H1 (cell line): ENCODE data around the gene CTXN1. TPM values are rescaled to one million over a fixed set of nuclear protein-coding genes. Genes with fewer than 3 reads are reported as not detected.

ENCODE experiments used
- CHD7 ChIP-seq: fragments of 300-600 bp; sonication (generic); IDR thresholded peaks from 2 replicates; pipeline ENCODE4 v1.7.1; 2012; ENCODE audit warnings: low read length, moderate library complexity, mild to moderate bottlenecking, inconsistent platforms; ENCODE audit not compliant: insufficient replicate concordance
- E2F6 ChIP-seq: IDR thresholded peaks from 2 replicates; pipeline ENCODE4 v1.6.1; 2012; ENCODE audit warnings: inconsistent platforms
- HDAC6 ChIP-seq: IDR thresholded peaks from one replicate; pipeline ENCODE4 v1.7.1; 2012; ENCODE audit warnings: low read depth, mild to moderate bottlenecking, inconsistent platforms, low read length, moderate library complexity
- RAD21 ChIP-seq, 2 experiments: IDR thresholded peaks in 1 of 2; conservative IDR thresholded peaks in 1 of 2; 2 replicates each; pipeline ENCODE4 v1.6.1; 2011; ENCODE audit warnings: low read depth in 2 of 2, low read length in 2 of 2, improper control_type of control experiment in 1 of 2, inconsistent platforms in 1 of 2, mild to moderate bottlenecking in 1 of 2, moderate library complexity in 1 of 2
- SP2 ChIP-seq: IDR thresholded peaks from 2 replicates; pipeline ENCODE4 v1.6.1; 2012; ENCODE audit warnings: mild to moderate bottlenecking, low read length, inconsistent platforms
- SP4 ChIP-seq: IDR thresholded peaks from 2 replicates; pipeline ENCODE4 v1.6.1; 2012; ENCODE audit warnings: low read length, inconsistent platforms
- polyA plus RNA-seq, 7 experiments: library from polyadenylated mRNA; depleted of rRNA in 3 of 7; stranded (reverse) in 5 of 7; unstranded in 2 of 7; fragments of >200 nt in 5 of 7; fragments of 200-250 nt in 2 of 7; gene quantifications; 1 replicate in 5 of 7; 2 replicates in 1 of 7; 4 replicates in 1 of 7; pipeline versions ENCODE4 v1.2.1 to v1.2.3, GENCODE V29; 2011 to 2013; ENCODE audit warnings: missing spikeins in 2 of 7, mixed read lengths in 2 of 7
- total RNA-seq: library from RNA; stranded (reverse); fragmentation: NEBNext Ultra II Directional; extraction: Animal tissue kit (Norgen Biotek cat#: 25700); gene quantifications from 2 replicates; pipeline ENCODE4 v1.2.1, GENCODE V29; 2021

Gene CTXN1
- total and polyA plus RNA-seq, 2 of the 8 experiments (the other 6 are each of a cell fraction or from before 2014, with no cell fraction given) = 16.4 to 58.0 TPM

- TF ChIP-seq CHD7 = no peak
- TF ChIP-seq SP4 = no peak
- TF ChIP-seq SP2 = no peak
- no peak for TF ChIP-seq HDAC6
- TF ChIP-seq E2F6 = no peak
- TF ChIP-seq RAD21 (IDR thresholded peaks at IDR 0.05 in 1 of 2, conservative IDR thresholded peaks at IDR 0.05 in 1 of 2; ENCODE audit: low read depth in 2 of 2, low read length in 2 of 2) = no peak
Measured at GRCh38 chr19:7905859-7906258, 20.1 kb downstream of the CTXN1 start (continued).
